Measurements from ENCODE around the gene ATG9B.
"Not testable (repeated sequence)": the region's sequence is repeated elsewhere in the genome, so short reads cannot be mapped to it uniquely, and the experiment has no call there.

ATG9B gene

GRCh38 chr7:151035026-151035717, 10.9 kb upstream of the ATG9B start:
- no peak for DNase-seq

GRCh38 chr7:151034312-151035025, 10.2 kb upstream of the ATG9B start:
- no peak for DNase-seq

- DNase-seq: no peak
Measured at GRCh38 chr7:151033864-151034249, 9.6 kb upstream of the ATG9B start.

- peak in 1 of 2 experiments; percentile 2 for DNase-seq
Measured at GRCh38 chr7:151032936-151033863, 8.9 kb upstream of the ATG9B start.

- no peak for DNase-seq
Measured at GRCh38 chr7:151031011-151031410, 6.7 kb upstream of the ATG9B start.

- no peak for DNase-seq
Measured at GRCh38 chr7:151028948-151029501, 4.7 kb upstream of the ATG9B start.

GRCh38 chr7:151028131-151028947, 4.0 kb upstream of the ATG9B start, which contains the start of gene ABCB8:
Gene ABCB8, plus strand, starts transcription at chr7:151028450. Its CDS starts 66 bp downstream, at chr7:151028516.
- peak; percentile 93 to 95 for DNase-seq

GRCh38 chr7:151027728-151028130, 3.4 kb upstream of the ATG9B start:
- not testable (repeated sequence) for DNase-seq

- not testable (repeated sequence) for DNase-seq
Measured at GRCh38 chr7:151026771-151027727, 2.8 kb upstream of the ATG9B start.

- no peak for DNase-seq
Measured at GRCh38 chr7:151025924-151026671, 1.8 kb upstream of the ATG9B start.

- no peak for DNase-seq
Measured at GRCh38 chr7:151023232-151023631, 1.1 kb downstream of the ATG9B start.

- DNase-seq: no peak
Measured at GRCh38 chr7:151020231-151020630, 4.1 kb downstream of the ATG9B start.

GRCh38 chr7:151019130-151019447, 5.2 kb downstream of the ATG9B start:
- DNase-seq: no peak

GRCh38 chr7:151018421-151019129, 5.7 kb downstream of the ATG9B start:
- DNase-seq: no peak

- DNase-seq: peak; percentile 7 to 50
Measured at GRCh38 chr7:151017953-151018420, 6.3 kb downstream of the ATG9B start.

GRCh38 chr7:151017370-151017952, 6.8 kb downstream of the ATG9B start:
- no peak for DNase-seq

- DNase-seq: no peak
Measured at GRCh38 chr7:151016942-151017341, 7.4 kb downstream of the ATG9B start.

GRCh38 chr7:151016505-151016904, 7.8 kb downstream of the ATG9B start:
- DNase-seq: no peak

- no peak for DNase-seq
Measured at GRCh38 chr7:151015967-151016366, 8.3 kb downstream of the ATG9B start.

All from AML-193 (cell line).